GM12891 (cell line): ENCODE data around the gene SGTB.

ENCODE experiments used
- POLR2A ChIP-seq: IDR thresholded peaks from 2 replicates; pipeline ENCODE4 v1.6.1; 2011; ENCODE audit warnings: low read depth, low read length, control low read depth
- POLR2AphosphoS5 ChIP-seq: IDR thresholded peaks from 2 replicates; pipeline ENCODE4 v1.6.1; 2011; ENCODE audit warnings: low read depth, low read length, control low read depth
- SPI1 ChIP-seq: IDR thresholded peaks from 2 replicates; pipeline ENCODE4 v1.6.1; 2011; ENCODE audit warnings: low read depth, low read length, control low read depth
- TAF1 ChIP-seq: IDR thresholded peaks from 2 replicates; pipeline ENCODE4 v1.6.1; 2011; ENCODE audit warnings: low read depth, low read length, control low read depth

GRCh38 chr5:65693121-65693520 lies 28.8 kb downstream of the SGTB start:
- no peak for TF ChIP-seq POLR2AphosphoS5
- no peak for TF ChIP-seq POLR2A
- TF ChIP-seq SPI1 = no peak
- TF ChIP-seq TAF1 = no peak
